OCI-LY1 (cell line): ENCODE data around the gene SERPINI1.

Experiments used
- H2AFZ ChIP-seq: fragments of 200-600 bp; sonication (generic), shearing (Covaris generic); 2 replicates; pipeline ENCODE4 v1.6.0; 2014; ENCODE audit warnings: antibody characterized with exemption, mild to moderate bottlenecking, low read length
- H3F3A ChIP-seq: fragments of 200-600 bp; sonication (generic), shearing (Covaris generic); 2 replicates; pipeline ENCODE4 v1.6.0; 2014; ENCODE audit warnings: mild to moderate bottlenecking, antibody characterized with exemption, low read length, moderate library complexity; ENCODE audit not compliant: insufficient read depth
- H3K27ac ChIP-seq: fragments of 200-600 bp; sonication (generic); 2 replicates; pipeline ENCODE4 v1.5.1; 2014; ENCODE audit warnings: low read length, mixed run types, mild to moderate bottlenecking, low read depth; ENCODE audit not compliant: poor library complexity, severe bottlenecking
- H3K27me3 ChIP-seq: fragments of 200-600 bp; sonication (generic); 2 replicates; pipeline ENCODE4 v1.6.0; 2014; ENCODE audit warnings: antibody characterized with exemption, mild to moderate bottlenecking, low read length, moderate library complexity; ENCODE audit not compliant: insufficient read depth
- H3K36me3 ChIP-seq: fragments of 200-600 bp; sonication (generic); 2 replicates; pipeline ENCODE4 v1.6.1; 2014; ENCODE audit warnings: mild to moderate bottlenecking, antibody characterized with exemption, low read length, moderate library complexity, mixed read lengths; ENCODE audit not compliant: insufficient read depth
- H3K4me1 ChIP-seq: fragments of 200-600 bp; sonication (generic); 2 replicates; pipeline ENCODE4 v1.5.1; 2014; ENCODE audit warnings: mild to moderate bottlenecking, low read length, moderate library complexity; ENCODE audit not compliant: insufficient read depth, severe bottlenecking
- H3K4me2 ChIP-seq: fragments of 200-600 bp; sonication (generic), shearing (Covaris generic); 2 replicates; pipeline ENCODE4 v1.6.1; 2014; ENCODE audit warnings: low read length
- H3K4me3 ChIP-seq: fragments of 200-600 bp; sonication (generic); 2 replicates; pipeline ENCODE4 v1.5.1; 2014; ENCODE audit warnings: low read length, low read depth, mild to moderate bottlenecking, mixed read lengths; ENCODE audit not compliant: poor library complexity, severe bottlenecking
- H3K79me2 ChIP-seq: fragments of 200-600 bp; shearing (Covaris generic); 2 replicates; pipeline ENCODE4 v1.6.1; 2016; ENCODE audit warnings: mixed run types, low read length, mixed read lengths; ENCODE audit not compliant: insufficient read depth
- H3K9ac ChIP-seq: fragments of 200-600 bp; sonication (generic), shearing (Covaris generic); 2 replicates; pipeline ENCODE4 v1.6.1; 2014; ENCODE audit warnings: mild to moderate bottlenecking, low read length, mixed read lengths
- H3K9me2 ChIP-seq: fragments of 200-600 bp; sonication (generic), shearing (Covaris generic); 2 replicates; pipeline ENCODE4 v1.6.1; 2014; ENCODE audit warnings: low read depth, mild to moderate bottlenecking, low read length, mixed read lengths
- H3K9me3 ChIP-seq: fragments of 200-600 bp; shearing (Covaris generic); 2 replicates; pipeline ENCODE4 v1.6.1; 2014; ENCODE audit warnings: low read length, mixed read lengths
- H4K20me1 ChIP-seq: fragments of 200-600 bp; sonication (generic), shearing (Covaris generic); 2 replicates; pipeline ENCODE4 v1.6.0; 2016; ENCODE audit warnings: mild to moderate bottlenecking, low read length; ENCODE audit not compliant: insufficient read depth
- EZH2 ChIP-seq: fragments of 200-600 bp; sonication (generic), shearing (Covaris generic); IDR thresholded peaks from 2 replicates; pipeline ENCODE4 v1.8.0; 2017; ENCODE audit warnings: borderline replicate concordance, mixed run types, mild to moderate bottlenecking, antibody characterized with exemption, low read length, moderate library complexity, mixed read lengths
- TF ChIP-seq, protein P1 (sequence below): fragments of 200-600 bp; sonication (generic), shearing (Covaris generic); IDR thresholded peaks from 2 replicates; pipeline ENCODE4 v1.5.1; 2017; ENCODE audit warnings: mild to moderate bottlenecking, antibody characterized with exemption, low read length, moderate library complexity, mixed read lengths

Gene SERPINI1

DNA sequence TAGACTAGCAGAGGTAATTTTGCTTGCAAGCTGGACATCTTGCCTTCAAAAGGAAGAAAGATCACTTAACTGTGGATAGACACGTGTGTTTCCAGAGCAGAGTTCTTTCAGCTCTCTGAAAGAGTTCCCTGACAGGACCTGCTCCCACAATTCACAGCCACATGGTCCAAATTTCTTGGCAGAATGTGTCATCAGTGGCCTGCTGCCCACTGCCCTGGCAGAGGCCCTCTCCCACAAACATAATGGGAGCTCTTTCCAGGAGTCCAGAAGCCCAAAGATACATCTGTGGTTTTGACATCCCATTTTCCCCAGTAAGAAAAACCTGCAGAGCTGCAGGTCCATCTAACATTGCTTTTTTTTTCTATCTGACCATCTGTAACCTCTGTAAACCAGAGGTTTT, 48.3 kb downstream of the SERPINI1 start:
- no peak overlapping the region for H3K4me2 ChIP-seq
- no peak overlapping the region for H3K27ac ChIP-seq
- TF ChIP-seq EZH2: no peak
- TF ChIP-seq, protein P1, sequence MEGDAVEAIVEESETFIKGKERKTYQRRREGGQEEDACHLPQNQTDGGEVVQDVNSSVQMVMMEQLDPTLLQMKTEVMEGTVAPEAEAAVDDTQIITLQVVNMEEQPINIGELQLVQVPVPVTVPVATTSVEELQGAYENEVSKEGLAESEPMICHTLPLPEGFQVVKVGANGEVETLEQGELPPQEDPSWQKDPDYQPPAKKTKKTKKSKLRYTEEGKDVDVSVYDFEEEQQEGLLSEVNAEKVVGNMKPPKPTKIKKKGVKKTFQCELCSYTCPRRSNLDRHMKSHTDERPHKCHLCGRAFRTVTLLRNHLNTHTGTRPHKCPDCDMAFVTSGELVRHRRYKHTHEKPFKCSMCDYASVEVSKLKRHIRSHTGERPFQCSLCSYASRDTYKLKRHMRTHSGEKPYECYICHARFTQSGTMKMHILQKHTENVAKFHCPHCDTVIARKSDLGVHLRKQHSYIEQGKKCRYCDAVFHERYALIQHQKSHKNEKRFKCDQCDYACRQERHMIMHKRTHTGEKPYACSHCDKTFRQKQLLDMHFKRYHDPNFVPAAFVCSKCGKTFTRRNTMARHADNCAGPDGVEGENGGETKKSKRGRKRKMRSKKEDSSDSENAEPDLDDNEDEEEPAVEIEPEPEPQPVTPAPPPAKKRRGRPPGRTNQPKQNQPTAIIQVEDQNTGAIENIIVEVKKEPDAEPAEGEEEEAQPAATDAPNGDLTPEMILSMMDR: no peak

DNA sequence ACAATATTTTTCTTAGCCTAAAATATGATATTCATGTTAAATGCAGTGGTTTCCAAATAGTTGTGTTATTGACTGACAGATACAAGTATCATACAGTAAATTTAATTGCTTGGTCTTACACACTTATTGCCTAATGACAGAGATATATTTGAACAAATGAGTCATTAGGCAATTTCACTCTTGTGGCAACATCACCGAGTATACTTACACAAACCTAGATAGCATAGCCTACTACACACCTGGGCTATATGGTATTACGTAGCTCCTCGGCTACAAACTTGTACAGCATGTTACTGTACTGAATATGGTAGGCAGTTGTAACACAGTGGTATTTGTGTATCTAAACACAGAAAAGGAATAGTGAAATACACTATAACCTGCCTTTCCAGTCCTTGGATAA, 50.3 kb downstream of the SERPINI1 start:
- H3K9me2 ChIP-seq: no peaks in the 10 kb centered on the region
- H3K4me1 ChIP-seq: peaks cover 9% of the 10 kb centered on the region
- H3K4me2 ChIP-seq: no peak overlapping the region
- no peaks in the 10 kb centered on the region for H3K36me3 ChIP-seq
- H3F3A ChIP-seq: no peaks in the 10 kb centered on the region
- H3K9ac ChIP-seq: no peak overlapping the region
- H3K79me2 ChIP-seq: no peaks in the 10 kb centered on the region
- no peaks in the 10 kb centered on the region for H4K20me1 ChIP-seq
- H3K9me3 ChIP-seq: no peaks in the 10 kb centered on the region
- no peak overlapping the region for H2AFZ ChIP-seq
- no peak overlapping the region for H3K27ac ChIP-seq
- no peaks in the 10 kb centered on the region for H3K27me3 ChIP-seq
- TF ChIP-seq, protein P1: no peak
- TF ChIP-seq EZH2: no peak
- H3K4me3 ChIP-seq: no peak overlapping the region

More for the DNA sequence above, 48.3 kb downstream of the SERPINI1 start:
- Histone ChIP-seq H3K9me3 (no peaks in the 10 kb centered on the region), H3K27me3 (no peaks in the 10 kb centered on the region), H4K20me1 (no peaks in the 10 kb centered on the region), H2AFZ (no peak overlapping the region), H3K36me3 (no peaks in the 10 kb centered on the region), H3F3A (no peaks in the 10 kb centered on the region), H3K4me3 (no peak overlapping the region), H3K4me1 (peaks cover 9% of the 10 kb centered on the region), H3K9me2 (no peaks in the 10 kb centered on the region), H3K9ac (no peak overlapping the region), H3K79me2 (no peaks in the 10 kb centered on the region)

DNA sequence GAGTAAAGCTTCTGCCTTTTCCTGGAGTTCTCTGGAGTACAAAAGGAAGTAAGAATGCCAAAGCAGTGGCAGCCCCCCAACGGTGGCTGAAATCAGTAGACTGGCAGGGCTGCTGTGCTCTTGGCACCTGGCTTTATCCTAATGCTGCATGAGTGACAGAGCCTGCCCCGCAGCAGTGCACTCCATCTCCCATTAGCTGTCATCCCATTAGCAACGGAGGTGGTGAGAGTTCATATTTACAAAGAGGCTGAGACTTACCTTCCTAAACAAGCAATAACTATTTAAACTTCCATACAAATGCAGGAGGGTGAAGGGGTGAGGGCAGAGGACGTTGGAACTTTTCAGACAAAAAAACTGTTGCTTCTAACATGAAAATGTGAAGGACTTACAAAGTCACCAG, 51.9 kb downstream of the SERPINI1 start:
- Histone ChIP-seq H3K9ac (no peak overlapping the region; the same call in 1 of the 2 replicates), H3K27me3 (no peaks in the 10 kb centered on the region), H3F3A (no peaks in the 10 kb centered on the region), H3K9me2 (no peaks in the 10 kb centered on the region), H3K4me1 (peaks cover 9% of the 10 kb centered on the region), H3K4me3 (no peak overlapping the region), H3K9me3 (no peaks in the 10 kb centered on the region), H4K20me1 (no peaks in the 10 kb centered on the region), H3K79me2 (no peaks in the 10 kb centered on the region), H2AFZ (peak overlapping the region; percentile 1; the same call in 1 of the 2 replicates), H3K36me3 (no peaks in the 10 kb centered on the region), H3K27ac (no peak overlapping the region), H3K4me2 (peak overlapping the region; percentile 12; the same call in 1 of the 2 replicates)
- TF ChIP-seq, protein P1: no peak
- no peak for TF ChIP-seq EZH2
